Parathyroid adenoma (tissue), 2 donors: Measurements from ENCODE around the gene PCDHGC5.
A peak's percentile ranks its signal among the peaks of the same experiment; 100 is the strongest.

Experiments
- H2AFZ ChIP-seq: fragments of 300-600 bp; sonication (generic); one replicate; pipeline ENCODE4 v1.7.0; 2017; ENCODE audit warnings: antibody characterized with exemption, mild to moderate bottlenecking
- H3K27ac ChIP-seq: fragments of 300-600 bp; sonication (generic); one replicate; pipeline ENCODE4 v1.7.0; 2017
- H3K27me3 ChIP-seq: fragments of 300-600 bp; sonication (generic); one replicate; pipeline ENCODE4 v1.7.0; 2017; ENCODE audit warnings: low read length; ENCODE audit not compliant: control insufficient read depth, insufficient read depth
- H3K36me3 ChIP-seq: fragments of 300-600 bp; sonication (generic); one replicate; pipeline ENCODE4 v1.7.0; 2017; ENCODE audit warnings: low read length; ENCODE audit not compliant: control insufficient read depth, insufficient read depth
- H3K4me1 ChIP-seq: fragments of 300-600 bp; sonication (generic); one replicate; pipeline ENCODE4 v1.7.0; 2017; ENCODE audit warnings: control low read depth
- H3K4me2 ChIP-seq: fragments of 300-600 bp; sonication (generic); one replicate; pipeline ENCODE4 v1.7.0; 2017; ENCODE audit warnings: low read length
- H3K4me3 ChIP-seq: fragments of 300-600 bp; sonication (generic); one replicate; pipeline ENCODE4 v1.7.0; 2017; ENCODE audit warnings: low read depth, low read length
- H3K79me2 ChIP-seq: fragments of 300-600 bp; sonication (generic); one replicate; pipeline ENCODE4 v1.7.0; 2017; ENCODE audit warnings: control low read depth
- H3K9ac ChIP-seq: fragments of 300-600 bp; sonication (generic); one replicate; pipeline ENCODE4 v1.7.0; 2017; ENCODE audit warnings: mild to moderate bottlenecking
- H3K9me3 ChIP-seq: fragments of 300-600 bp; sonication (generic); one replicate; pipeline ENCODE4 v1.7.0; 2017; ENCODE audit warnings: low read length; ENCODE audit not compliant: control insufficient read depth
- CTCF ChIP-seq: fragments of 300-600 bp; sonication (generic); IDR thresholded peaks from one replicate; pipeline ENCODE4 v1.7.0; 2017; ENCODE audit warnings: antibody characterized with exemption, mild to moderate bottlenecking
- donor health status: primary hyperparathyroidism.

Gene PCDHGC5

GRCh38 chr5:141488591-141489561 is at the start of gene PCDHGC5:
Gene PCDHGC5, plus strand, starts transcription at chr5:141489081. Its CDS starts 160 bp downstream, at chr5:141489241.
- Histone ChIP-seq H2AFZ (no peak within 1 kb of the TSS), H3K36me3 (no peaks in the 10 kb centered on the region), H3K4me1 (peaks cover 9% of the 10 kb centered on the region), H3K27me3 (no peaks in the 10 kb centered on the region), H3K9me3 (no peaks in the 10 kb centered on the region), H3K4me2 (peak within 1 kb of the TSS; percentile 23), H3K27ac (no peak within 1 kb of the TSS), H3K9ac (no peak within 1 kb of the TSS), H3K4me3 (no peak within 1 kb of the TSS), H3K79me2 (peaks cover 66% of the 10 kb centered on the region)
- TF ChIP-seq CTCF: no peak

GRCh38 chr5:141439411-141440141 is 49.3 kb upstream of the PCDHGC5 start:
- H3K9me3 ChIP-seq: no peaks in the 10 kb centered on the region
- no peak overlapping the region for H2AFZ ChIP-seq
- no peaks in the 10 kb centered on the region for H3K36me3 ChIP-seq
- no peaks in the 10 kb centered on the region for H3K4me1 ChIP-seq
- H3K27me3 ChIP-seq: no peaks in the 10 kb centered on the region
- H3K79me2 ChIP-seq: peaks cover 10% of the 10 kb centered on the region
- no peak overlapping the region for H3K9ac ChIP-seq
- no peak overlapping the region for H3K4me3 ChIP-seq
- no peak for TF ChIP-seq CTCF
- no peak overlapping the region for H3K4me2 ChIP-seq
- H3K27ac ChIP-seq: no peak overlapping the region

GRCh38 chr5:141440341-141440740 is 48.5 kb upstream of the PCDHGC5 start:
- no peak overlapping the region for H3K9ac ChIP-seq
- TF ChIP-seq CTCF: no peak
- H3K9me3 ChIP-seq: no peaks in the 10 kb centered on the region
- no peak overlapping the region for H3K4me3 ChIP-seq
- peaks cover 10% of the 10 kb centered on the region for H3K79me2 ChIP-seq
- no peaks in the 10 kb centered on the region for H3K4me1 ChIP-seq
- H3K27me3 ChIP-seq: no peaks in the 10 kb centered on the region
- no peak overlapping the region for H3K4me2 ChIP-seq
- H2AFZ ChIP-seq: no peak overlapping the region
- no peaks in the 10 kb centered on the region for H3K36me3 ChIP-seq
- H3K27ac ChIP-seq: no peak overlapping the region

GRCh38 chr5:141441571-141442170 is 47.2 kb upstream of the PCDHGC5 start:
- no peaks in the 10 kb centered on the region for H3K9me3 ChIP-seq
- H2AFZ ChIP-seq: no peak overlapping the region
- peaks cover 14% of the 10 kb centered on the region for H3K79me2 ChIP-seq
- no peaks in the 10 kb centered on the region for H3K27me3 ChIP-seq
- H3K4me3 ChIP-seq: no peak overlapping the region
- no peak for TF ChIP-seq CTCF
- no peaks in the 10 kb centered on the region for H3K4me1 ChIP-seq
- H3K27ac ChIP-seq: no peak overlapping the region
- no peak overlapping the region for H3K4me2 ChIP-seq
- H3K9ac ChIP-seq: no peak overlapping the region
- no peaks in the 10 kb centered on the region for H3K36me3 ChIP-seq
